PFSK-1 (cell line): Measurements from ENCODE around the gene RPL27A.

ENCODE experiments used
- FOXP2 ChIP-seq: optimal IDR thresholded peaks from 2 replicates; pipeline ENCODE3; 2011; ENCODE audit warnings: borderline replicate concordance, control low read depth, inconsistent platforms; ENCODE audit not compliant: insufficient read depth; ENCODE audit errors: extremely low read length, extremely low read depth
- POLR2AphosphoS5 ChIP-seq: IDR thresholded peaks from 2 replicates; pipeline ENCODE4 v1.6.1; 2012; ENCODE audit warnings: low read depth, mild to moderate bottlenecking, control low read depth, low read length, moderate library complexity
- SIN3A ChIP-seq: IDR thresholded peaks from 2 replicates; pipeline ENCODE4 v1.6.1; 2012; ENCODE audit warnings: mild to moderate bottlenecking, low read length, moderate library complexity, borderline replicate concordance; ENCODE audit not compliant: insufficient read depth
- TAF1 ChIP-seq: IDR thresholded peaks from 2 replicates; pipeline ENCODE4 v1.6.1; 2012; ENCODE audit warnings: low read length, control low read depth, borderline replicate concordance; ENCODE audit not compliant: insufficient read depth
- TF ChIP-seq, protein P1 (sequence below), 2 experiments: IDR thresholded peaks; 2 replicates each; pipeline versions ENCODE4 v1.6.1 to v1.8.0; 2011 to 2012; ENCODE audit warnings: low read depth in 2 of 2, low read length in 2 of 2, control low read depth in 1 of 2, inconsistent platforms in 1 of 2, mild to moderate bottlenecking in 1 of 2, moderate library complexity in 1 of 2; ENCODE audit not compliant: insufficient read depth in 1 of 2

RPL27A gene

DNA sequence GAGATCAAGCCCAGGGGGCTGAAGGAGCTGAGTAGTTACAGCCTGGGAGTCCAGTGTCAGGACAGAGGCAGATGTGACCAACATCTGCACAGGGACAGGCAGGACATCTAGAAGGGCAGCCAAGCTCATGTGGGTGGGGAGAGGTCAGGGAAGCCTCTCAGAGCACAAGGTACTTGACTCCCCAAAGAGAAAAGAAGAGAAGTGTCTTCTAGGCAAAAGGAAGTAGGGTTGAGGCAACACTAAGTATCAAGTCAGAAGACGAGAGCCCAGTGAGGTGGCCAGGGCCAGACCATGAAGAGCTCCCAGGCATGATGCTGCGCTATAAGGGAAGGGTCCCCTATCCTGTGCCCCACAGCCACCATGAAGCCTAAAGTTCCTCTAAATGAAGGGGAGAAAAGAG, 21.5 kb downstream of the RPL27A start:
- TF ChIP-seq SIN3A, result no peak

DNA sequence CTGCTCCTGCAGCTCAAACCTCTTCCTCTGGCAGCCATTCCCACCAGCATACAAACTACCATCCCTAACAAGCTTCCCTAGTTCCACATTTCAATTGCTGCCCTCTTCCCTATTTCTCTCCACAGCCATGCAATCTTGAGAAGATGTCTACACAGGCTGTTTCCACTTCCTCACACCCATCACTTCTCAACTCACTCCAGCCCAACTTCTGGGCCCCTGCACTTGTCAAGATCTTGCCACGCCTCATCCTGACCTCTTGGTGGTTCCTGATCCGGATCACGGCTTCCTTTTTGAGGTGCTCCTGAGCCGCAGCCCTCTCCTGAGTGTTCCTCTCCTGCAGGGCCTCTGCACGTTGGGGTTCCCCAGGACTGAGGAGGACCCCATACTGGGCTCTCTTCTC, 22.6 kb downstream of the RPL27A start:
- TF ChIP-seq SIN3A, result no peak
- no peak for TF ChIP-seq FOXP2
- TF ChIP-seq POLR2AphosphoS5, result no peak
- TF ChIP-seq, protein P1, sequence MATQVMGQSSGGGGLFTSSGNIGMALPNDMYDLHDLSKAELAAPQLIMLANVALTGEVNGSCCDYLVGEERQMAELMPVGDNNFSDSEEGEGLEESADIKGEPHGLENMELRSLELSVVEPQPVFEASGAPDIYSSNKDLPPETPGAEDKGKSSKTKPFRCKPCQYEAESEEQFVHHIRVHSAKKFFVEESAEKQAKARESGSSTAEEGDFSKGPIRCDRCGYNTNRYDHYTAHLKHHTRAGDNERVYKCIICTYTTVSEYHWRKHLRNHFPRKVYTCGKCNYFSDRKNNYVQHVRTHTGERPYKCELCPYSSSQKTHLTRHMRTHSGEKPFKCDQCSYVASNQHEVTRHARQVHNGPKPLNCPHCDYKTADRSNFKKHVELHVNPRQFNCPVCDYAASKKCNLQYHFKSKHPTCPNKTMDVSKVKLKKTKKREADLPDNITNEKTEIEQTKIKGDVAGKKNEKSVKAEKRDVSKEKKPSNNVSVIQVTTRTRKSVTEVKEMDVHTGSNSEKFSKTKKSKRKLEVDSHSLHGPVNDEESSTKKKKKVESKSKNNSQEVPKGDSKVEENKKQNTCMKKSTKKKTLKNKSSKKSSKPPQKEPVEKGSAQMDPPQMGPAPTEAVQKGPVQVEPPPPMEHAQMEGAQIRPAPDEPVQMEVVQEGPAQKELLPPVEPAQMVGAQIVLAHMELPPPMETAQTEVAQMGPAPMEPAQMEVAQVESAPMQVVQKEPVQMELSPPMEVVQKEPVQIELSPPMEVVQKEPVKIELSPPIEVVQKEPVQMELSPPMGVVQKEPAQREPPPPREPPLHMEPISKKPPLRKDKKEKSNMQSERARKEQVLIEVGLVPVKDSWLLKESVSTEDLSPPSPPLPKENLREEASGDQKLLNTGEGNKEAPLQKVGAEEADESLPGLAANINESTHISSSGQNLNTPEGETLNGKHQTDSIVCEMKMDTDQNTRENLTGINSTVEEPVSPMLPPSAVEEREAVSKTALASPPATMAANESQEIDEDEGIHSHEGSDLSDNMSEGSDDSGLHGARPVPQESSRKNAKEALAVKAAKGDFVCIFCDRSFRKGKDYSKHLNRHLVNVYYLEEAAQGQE (IDR thresholded peaks at IDR 0.05; ENCODE audit: insufficient read depth in 1 of 2, low read depth in 2 of 2, low read length in 2 of 2), result no peak

DNA sequence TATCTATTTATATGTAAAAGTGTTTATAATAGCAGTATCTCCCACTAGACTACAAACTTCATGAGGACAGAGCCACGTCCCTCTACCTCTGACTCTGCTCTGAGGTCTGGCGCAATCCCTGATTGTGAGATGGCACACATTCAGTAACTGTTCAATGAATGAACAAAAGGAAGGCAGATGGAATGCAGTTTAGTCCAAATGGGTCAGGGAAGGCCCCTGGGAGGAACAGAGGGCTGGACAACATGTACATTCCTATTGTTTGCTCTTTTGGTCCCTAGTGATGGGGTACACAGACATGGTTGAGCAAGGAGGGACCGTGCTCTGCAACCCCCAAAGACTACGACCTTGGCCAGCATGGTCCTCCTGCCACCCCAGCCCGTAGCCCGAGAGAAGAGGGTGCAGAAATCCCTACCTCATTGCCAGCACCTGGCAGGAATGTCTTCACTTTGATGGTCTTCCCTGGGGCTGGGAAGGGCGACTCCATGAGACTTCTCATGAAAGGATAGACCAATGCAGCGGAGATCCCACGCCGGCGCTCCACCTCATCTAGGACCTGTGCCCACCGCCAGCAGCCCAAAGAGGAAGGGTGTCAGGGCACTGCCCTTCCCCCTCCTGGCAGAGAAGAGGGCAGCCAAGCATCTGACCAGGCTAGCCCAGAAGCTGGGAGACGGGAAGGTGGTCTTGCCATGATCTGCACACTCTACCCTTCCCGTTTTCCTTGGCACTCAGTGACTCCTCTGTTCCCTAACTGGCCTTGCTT, 24.3 kb downstream of the RPL27A start:
- TF ChIP-seq, protein P1 (IDR thresholded peaks at IDR 0.05; ENCODE audit: insufficient read depth in 1 of 2, low read depth in 2 of 2, low read length in 2 of 2), result no peak
- TF ChIP-seq SIN3A (no peak), TAF1 (no peak), FOXP2 (no peak), POLR2AphosphoS5 (no peak)

DNA sequence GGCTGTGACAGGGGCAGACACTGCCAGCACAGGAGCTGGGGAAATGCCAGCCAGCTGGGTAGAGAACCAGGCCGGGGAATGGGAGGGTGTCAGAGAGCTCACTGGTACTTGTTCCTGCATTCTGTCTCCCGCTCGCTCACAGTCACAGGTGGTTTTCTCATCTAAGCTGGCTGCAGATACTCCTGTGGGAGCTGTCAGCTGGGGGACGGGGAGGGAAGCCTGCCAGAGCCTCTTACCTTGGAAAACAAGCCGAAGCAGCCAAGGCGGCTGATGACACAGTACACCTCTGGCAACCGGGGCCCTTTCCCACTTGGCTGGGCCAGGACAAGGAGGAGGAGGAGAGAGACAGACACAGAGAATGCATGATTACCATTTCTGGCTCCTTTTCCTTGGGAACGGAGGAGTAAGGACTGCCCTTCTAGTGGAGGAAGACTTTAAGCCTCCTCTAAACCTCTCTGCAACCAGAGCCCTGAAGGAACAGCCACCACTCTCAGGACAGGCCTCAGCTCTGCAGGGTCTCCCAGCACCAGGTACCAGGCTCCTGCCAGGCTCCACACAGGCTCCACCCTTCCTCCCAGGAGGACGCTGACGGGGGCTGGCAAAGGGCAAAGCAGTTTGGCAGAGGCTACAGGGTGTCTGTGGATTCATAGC, 25.1 kb downstream of the RPL27A start:
- TF ChIP-seq POLR2AphosphoS5 (no peak), FOXP2 (no peak), TAF1 (no peak), SIN3A (no peak)
- TF ChIP-seq, protein P1 (IDR thresholded peaks at IDR 0.05; ENCODE audit: insufficient read depth in 1 of 2, low read depth in 2 of 2, low read length in 2 of 2), result no peak

DNA sequence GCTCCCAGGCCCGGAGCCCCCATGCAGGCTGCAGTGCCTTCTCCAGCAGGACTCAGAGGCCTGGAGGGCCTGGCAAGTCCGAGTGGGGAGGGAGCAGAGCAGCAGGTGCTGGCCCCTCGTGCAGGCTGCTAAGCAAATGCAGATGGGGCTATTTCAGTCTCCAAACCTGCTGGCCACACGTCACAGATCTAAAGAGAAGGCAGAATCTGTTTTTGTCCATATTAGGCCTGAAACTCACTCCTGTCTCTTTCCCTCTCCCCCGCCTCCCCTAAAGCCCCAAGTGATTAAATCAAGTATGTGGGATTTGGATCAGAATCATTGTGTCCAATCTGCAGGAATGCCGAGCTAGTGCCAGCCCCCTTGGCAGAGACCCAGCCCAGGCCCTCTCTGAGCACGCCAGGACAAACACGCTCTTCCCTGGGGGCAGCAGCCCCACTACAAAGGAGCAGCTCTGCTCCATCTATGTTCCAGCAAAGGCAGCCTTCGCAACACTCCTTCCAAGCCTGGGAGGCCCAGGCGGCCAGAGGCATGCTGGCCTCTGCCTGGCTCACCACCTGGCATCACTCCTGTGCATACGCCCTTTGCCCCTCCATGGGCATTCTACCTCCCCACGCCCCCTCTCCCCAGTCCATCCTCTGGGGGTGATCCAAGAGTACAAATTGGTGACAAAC, 26.5 kb downstream of the RPL27A start:
- TF ChIP-seq TAF1 (no peak), SIN3A (no peak), FOXP2 (no peak), POLR2AphosphoS5 (no peak)
- TF ChIP-seq, protein P1 (IDR thresholded peaks at IDR 0.05; ENCODE audit: insufficient read depth in 1 of 2, low read depth in 2 of 2, low read length in 2 of 2), result no peak
